Retinal pigment epithelial cell (primary cell): ENCODE data around the gene TEC.
"Not testable (repeated sequence)": the region's sequence is repeated elsewhere in the genome, so short reads cannot be mapped to it uniquely, and the experiment has no call there.

ENCODE experiments used
- DNase-seq: peaks from one replicate; pipeline ENCODE4 v3.0.0-alpha.2; 2010; ENCODE audit warnings: low read depth
- H3K4me3 ChIP-seq: 2 replicates; pipeline ENCODE4 v1.5.1; 2011; ENCODE audit warnings: mild to moderate bottlenecking, low read length, control low read depth, moderate library complexity
- CTCF ChIP-seq: conservative IDR thresholded peaks from 2 replicates; pipeline ENCODE4 v1.5.1; 2011; ENCODE audit warnings: low read depth, low read length, control low read depth, inconsistent platforms

TEC gene

GRCh38 chr4:48300004-48300403 lies 30.4 kb upstream of the TEC start:
- no peak overlapping the region for H3K4me3 ChIP-seq
- TF ChIP-seq CTCF = no peak
- no peak for DNase-seq

GRCh38 chr4:48299560-48299959 lies 29.9 kb upstream of the TEC start:
- no peak overlapping the region for H3K4me3 ChIP-seq
- DNase-seq = no peak
- no peak for TF ChIP-seq CTCF

GRCh38 chr4:48297256-48297846 lies 27.7 kb upstream of the TEC start:
- no peak for DNase-seq
- no peak for TF ChIP-seq CTCF
- no peak overlapping the region for H3K4me3 ChIP-seq

- no peak for TF ChIP-seq CTCF
- H3K4me3 ChIP-seq = no peak overlapping the region
- no peak for DNase-seq
Measured at GRCh38 chr4:48296365-48296764, 26.7 kb upstream of the TEC start.

- DNase-seq = no peak
- H3K4me3 ChIP-seq = no peak overlapping the region
- no peak for TF ChIP-seq CTCF
Measured at GRCh38 chr4:48295116-48295515, 25.5 kb upstream of the TEC start.

GRCh38 chr4:48292218-48292790 lies 22.7 kb upstream of the TEC start:
- not testable (repeated sequence) for DNase-seq, H3K4me3 ChIP-seq

- peak; percentile 69 for TF ChIP-seq CTCF
- no peak for DNase-seq
- no peak overlapping the region for H3K4me3 ChIP-seq
Measured at GRCh38 chr4:48290146-48290772, 20.6 kb upstream of the TEC start.

GRCh38 chr4:48286060-48286459 lies 16.4 kb upstream of the TEC start:
- not testable (repeated sequence) for DNase-seq, H3K4me3 ChIP-seq

GRCh38 chr4:48285640-48286039 lies 16.0 kb upstream of the TEC start:
- H3K4me3 ChIP-seq, DNase-seq: not testable (repeated sequence)
